ENCODE measurements around the gene FAM50A. TPM values are rescaled to one million over a fixed set of nuclear protein-coding genes. Genes with fewer than 3 reads are reported as not detected.

Gene FAM50A
- total RNA-seq, 1 experiment from 2014 or later, result 75.9 TPM

GRCh38 chrX:154449618-154450017, 5.7 kb downstream of the FAM50A start:
- peaks cover 26% of the 10 kb centered on the region for H3K36me3 Mint-ChIP-seq (ENCODE audit: insufficient read depth, unreplicated experiment)
- H3K36me3 ChIP-seq (ENCODE audit: control insufficient read depth, insufficient read depth, low read length), result no peaks in the 10 kb centered on the region
- H3K4me3 Mint-ChIP-seq (ENCODE audit: unreplicated experiment), result no peak overlapping the region
- H3K27ac Mint-ChIP-seq (ENCODE audit: unreplicated experiment), result no peak overlapping the region
- no peak for TF ChIP-seq CTCF (IDR thresholded peaks at IDR 0.05; ENCODE audit: insufficient read depth in 1 of 2, low read depth in 1 of 2, low read length in 1 of 2, severe bottlenecking in 1 of 2, unreplicated experiment in 1 of 2)
- H3K4me3 ChIP-seq (ENCODE audit: low read depth, low read length), result no peak overlapping the region
- H3K9me3 Mint-ChIP-seq (ENCODE audit: unreplicated experiment), result no peaks in the 10 kb centered on the region
- no TSS peak for BruUV-seq (replicated peaks)
- CTCF ChIA-PET, result no interaction called here
- H3K4me1 ChIP-seq, result no peaks in the 10 kb centered on the region
- DNase-seq, result no peak
- intact Hi-C loops (cut with micrococcal nuclease; ENCODE audit: unreplicated experiment), result no loop called here
- POLR2A ChIA-PET, result no interaction called here
- H3K27me3 ChIP-seq (replicated peaks; ENCODE audit: control insufficient read depth, insufficient read depth, low read length), result no peaks in the 10 kb centered on the region
- H3K27me3 Mint-ChIP-seq (ENCODE audit: insufficient read depth, unreplicated experiment), result no peaks in the 10 kb centered on the region
- no peaks in the 10 kb centered on the region for H3K9me3 ChIP-seq
- H3K4me1 Mint-ChIP-seq (ENCODE audit: low read depth, unreplicated experiment), result no peaks in the 10 kb centered on the region

- Histone ChIP-seq H3K4me3 (ENCODE audit: low read depth, low read length) (no peak overlapping the region), H3K27me3 (replicated peaks; ENCODE audit: control insufficient read depth, insufficient read depth, low read length) (no peaks in the 10 kb centered on the region), H3K36me3 (ENCODE audit: control insufficient read depth, insufficient read depth, low read length) (no peaks in the 10 kb centered on the region), H3K4me1 (no peaks in the 10 kb centered on the region), H3K9me3 (no peaks in the 10 kb centered on the region)
- Mint-ChIP-seq H3K4me3 (ENCODE audit: unreplicated experiment) (no peak overlapping the region), H3K9me3 (ENCODE audit: unreplicated experiment) (no peaks in the 10 kb centered on the region), H3K36me3 (ENCODE audit: insufficient read depth, unreplicated experiment) (peaks cover 28% of the 10 kb centered on the region), H3K27ac (ENCODE audit: unreplicated experiment) (no peak overlapping the region), H3K4me1 (ENCODE audit: low read depth, unreplicated experiment) (no peaks in the 10 kb centered on the region), H3K27me3 (ENCODE audit: insufficient read depth, unreplicated experiment) (no peaks in the 10 kb centered on the region)
- ChIA-PET POLR2A (no interaction called here), CTCF (no interaction called here)
- DNase-seq, result no peak
- intact Hi-C loops (cut with micrococcal nuclease; ENCODE audit: unreplicated experiment), result no loop called here
- BruUV-seq (replicated peaks), result TSS peak; percentile 61
- TF ChIP-seq CTCF (IDR thresholded peaks at IDR 0.05; ENCODE audit: insufficient read depth in 1 of 2, low read depth in 1 of 2, low read length in 1 of 2, severe bottlenecking in 1 of 2, unreplicated experiment in 1 of 2), result no peak
Observed at GRCh38 chrX:154450312-154450711, 6.4 kb downstream of the FAM50A start.

GRCh38 chrX:154452823-154453222, 8.9 kb downstream of the FAM50A start:
- Mint-ChIP-seq H3K4me3 (ENCODE audit: unreplicated experiment) (no peak overlapping the region), H3K36me3 (ENCODE audit: insufficient read depth, unreplicated experiment) (peaks cover 21% of the 10 kb centered on the region), H3K4me1 (ENCODE audit: low read depth, unreplicated experiment) (no peaks in the 10 kb centered on the region), H3K27ac (ENCODE audit: unreplicated experiment) (no peak overlapping the region), H3K27me3 (ENCODE audit: insufficient read depth, unreplicated experiment) (no peaks in the 10 kb centered on the region), H3K9me3 (ENCODE audit: unreplicated experiment) (no peaks in the 10 kb centered on the region)
- Histone ChIP-seq H3K9me3 (no peaks in the 10 kb centered on the region), H3K4me1 (no peaks in the 10 kb centered on the region), H3K4me3 (ENCODE audit: low read depth, low read length) (no peak overlapping the region), H3K36me3 (ENCODE audit: control insufficient read depth, insufficient read depth, low read length) (no peaks in the 10 kb centered on the region), H3K27me3 (replicated peaks; ENCODE audit: control insufficient read depth, insufficient read depth, low read length) (no peaks in the 10 kb centered on the region)
- POLR2A ChIA-PET, result interaction anchor here (0.6 kb wide), 2 partner anchors 33 to 38 kb away, joined by 3 to 5 read pairs; partner anchors contain the start of genes SLC10A3 and UBL4A
- intact Hi-C loops (cut with micrococcal nuclease; ENCODE audit: unreplicated experiment), result no loop called here
- TF ChIP-seq CTCF (IDR thresholded peaks at IDR 0.05; ENCODE audit: insufficient read depth in 1 of 2, low read depth in 1 of 2, low read length in 1 of 2, severe bottlenecking in 1 of 2, unreplicated experiment in 1 of 2), result no peak
- no peak for DNase-seq
- CTCF ChIA-PET, result interaction anchor here (0.7 kb wide), 1 partner anchor 643 kb away, joined by 5 read pairs; no protein-coding TSS in a partner anchor
- no TSS peak for BruUV-seq (replicated peaks)

All from Caco-2 (cell line).